Natural killer cell (primary cell): Measurements from ENCODE around the gene MEGF6. TPM values are rescaled to one million over a fixed set of nuclear protein-coding genes. Genes with fewer than 3 reads are reported as not detected.

ENCODE experiments used
- ATAC-seq, 3 donors: fragments of 150-1000 bp in 2 of 3; fragments of 200-7000 bp in 1 of 3; cut with Tn5 transposase; 1 replicate in 1 of 3; 2 replicates in 2 of 3; pipeline ENCODE4 v1.10.0; 2021; ENCODE audit warnings: mild to moderate bottlenecking in 2 of 3, moderate library complexity in 2 of 3
- DNase-seq, 2 donors: peaks; one replicate each; pipeline versions ENCODE4 v3.0.0 to v3.0.0-alpha.2; 2013 to 2021; ENCODE audit warnings: mixed read lengths in 1 of 2
- H3K27ac ChIP-seq: one replicate; pipeline ENCODE4 v1.5.1; 2013; ENCODE audit warnings: mild to moderate bottlenecking, low read length
- H3K27me3 ChIP-seq: one replicate; pipeline ENCODE4 v1.6.1; 2013; ENCODE audit warnings: low read length; ENCODE audit not compliant: control insufficient read depth, insufficient read depth
- H3K36me3 ChIP-seq: one replicate; pipeline ENCODE4 v1.6.1; 2013; ENCODE audit warnings: low read length; ENCODE audit not compliant: control insufficient read depth, insufficient read depth
- H3K4me1 ChIP-seq: one replicate; pipeline ENCODE4 v1.6.1; 2013; ENCODE audit warnings: low read length; ENCODE audit not compliant: control insufficient read depth, insufficient read depth
- H3K4me3 ChIP-seq: one replicate; pipeline ENCODE4 v1.5.1; 2013; ENCODE audit warnings: low read length
- H3K9me3 ChIP-seq: one replicate; pipeline ENCODE4 v1.6.1; 2013; ENCODE audit warnings: low read length; ENCODE audit not compliant: control insufficient read depth, insufficient read depth
- H3K27ac Mint-ChIP-seq, 2 donors: one replicate each; pipeline ENCODE4 v1.8.0; 2022; ENCODE audit warnings: mild to moderate bottlenecking in 2 of 2, mixed read lengths in 2 of 2, moderate library complexity in 1 of 2
- H3K27me3 Mint-ChIP-seq, 2 donors: one replicate each; pipeline ENCODE4 v1.8.0; 2022; ENCODE audit warnings: low read depth in 2 of 2, mixed read lengths in 2 of 2
- H3K36me3 Mint-ChIP-seq: one replicate; pipeline ENCODE4 v1.8.0; 2022; ENCODE audit warnings: mixed read lengths
- H3K4me1 Mint-ChIP-seq, 2 donors: one replicate each; pipeline ENCODE4 v1.8.0; 2022; ENCODE audit warnings: mixed read lengths in 2 of 2
- H3K4me3 Mint-ChIP-seq: one replicate; pipeline ENCODE4 v1.8.0; 2022; ENCODE audit warnings: mild to moderate bottlenecking, moderate library complexity, mixed read lengths
- H3K9me3 Mint-ChIP-seq, 2 donors: one replicate each; pipeline ENCODE4 v1.8.0; 2022; ENCODE audit warnings: mixed read lengths in 2 of 2
- WGBS: methylation state at CpG from one replicate; pipeline ENCODE4 v1.1.7; 2013; ENCODE audit warnings: missing lambda C conversion rate; ENCODE audit not compliant: insufficient coverage; 5-methylcytosine and 5-hydroxymethylcytosine counted together
- intact Hi-C: fragments of 100-400 bp; cut with micrococcal nuclease; formaldehyde crosslinking; loops from one replicate; pipeline ENCODE4 v1.14.2; 2022
- total RNA-seq, 4 donors: library from RNA; stranded (reverse); fragments of 120-200 nt in 1 of 4; gene quantifications; one replicate each; pipeline versions ENCODE4 v1.2.3 to v1.2.4, GENCODE V29; 2013 to 2022
- TF ChIP-seq, protein P1 (sequence below): fragments of 200-600 bp; IDR thresholded peaks from one replicate; pipeline ENCODE4 v1.8.0; 2022; ENCODE audit warnings: antibody characterized with exemption

MEGF6 gene
- total RNA-seq, 3 donors from 2014 or later (not counting 1 experiment from before 2014, with no cell fraction given) = 3.1 to 15.6 (median 5.1) TPM

DNA sequence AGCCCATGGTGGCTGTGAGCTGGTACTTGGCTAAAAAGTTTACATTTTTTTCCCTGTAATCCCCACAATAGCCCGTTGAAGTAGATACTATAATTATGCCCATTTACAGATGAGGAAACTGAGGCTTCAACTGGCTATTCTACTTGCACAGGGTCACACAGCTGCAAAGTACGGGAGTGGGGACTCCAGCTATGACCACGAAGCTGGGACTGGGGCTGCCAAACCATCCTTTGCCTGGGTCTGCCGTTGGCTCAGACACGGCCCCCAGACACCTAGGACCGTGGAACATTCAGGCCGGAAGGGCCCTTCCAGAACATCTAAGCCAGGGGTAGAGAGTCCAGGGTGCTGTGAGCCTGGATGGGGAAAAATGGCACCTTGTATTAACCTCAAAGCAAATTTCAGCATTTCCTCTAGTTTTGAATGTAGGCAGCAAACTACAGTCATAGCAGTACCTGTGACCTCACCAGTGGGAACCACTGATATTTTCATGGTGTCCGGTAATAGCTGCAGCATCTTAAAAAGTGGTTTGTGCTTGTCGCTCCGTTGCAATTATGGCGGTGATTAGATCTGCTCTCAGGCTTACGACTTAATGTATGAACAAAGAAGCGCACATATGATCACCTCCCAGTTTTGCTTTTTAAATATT, 45.3 kb upstream of the MEGF6 start:
- peaks cover 10% of the 10 kb centered on the region for H3K27me3 ChIP-seq
- H3K4me1 ChIP-seq = peaks cover 10% of the 10 kb centered on the region
- TF ChIP-seq, protein P1, sequence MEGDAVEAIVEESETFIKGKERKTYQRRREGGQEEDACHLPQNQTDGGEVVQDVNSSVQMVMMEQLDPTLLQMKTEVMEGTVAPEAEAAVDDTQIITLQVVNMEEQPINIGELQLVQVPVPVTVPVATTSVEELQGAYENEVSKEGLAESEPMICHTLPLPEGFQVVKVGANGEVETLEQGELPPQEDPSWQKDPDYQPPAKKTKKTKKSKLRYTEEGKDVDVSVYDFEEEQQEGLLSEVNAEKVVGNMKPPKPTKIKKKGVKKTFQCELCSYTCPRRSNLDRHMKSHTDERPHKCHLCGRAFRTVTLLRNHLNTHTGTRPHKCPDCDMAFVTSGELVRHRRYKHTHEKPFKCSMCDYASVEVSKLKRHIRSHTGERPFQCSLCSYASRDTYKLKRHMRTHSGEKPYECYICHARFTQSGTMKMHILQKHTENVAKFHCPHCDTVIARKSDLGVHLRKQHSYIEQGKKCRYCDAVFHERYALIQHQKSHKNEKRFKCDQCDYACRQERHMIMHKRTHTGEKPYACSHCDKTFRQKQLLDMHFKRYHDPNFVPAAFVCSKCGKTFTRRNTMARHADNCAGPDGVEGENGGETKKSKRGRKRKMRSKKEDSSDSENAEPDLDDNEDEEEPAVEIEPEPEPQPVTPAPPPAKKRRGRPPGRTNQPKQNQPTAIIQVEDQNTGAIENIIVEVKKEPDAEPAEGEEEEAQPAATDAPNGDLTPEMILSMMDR = no peak
- H3K36me3 Mint-ChIP-seq = no peaks in the 10 kb centered on the region
- no peak overlapping the region for H3K27ac Mint-ChIP-seq
- no peak overlapping the region for H3K4me3 Mint-ChIP-seq
- no peaks in the 10 kb centered on the region for H3K4me1 Mint-ChIP-seq
- H3K27ac ChIP-seq = no peak overlapping the region
- DNase-seq = no peak
- intact Hi-C loops = no loop called here
- 75% methylated on average over 13 of the region's 13 CpGs for WGBS
- no peaks in the 10 kb centered on the region for H3K9me3 Mint-ChIP-seq
- no peak overlapping the region for H3K4me3 ChIP-seq
- H3K36me3 ChIP-seq = no peaks in the 10 kb centered on the region
- ATAC-seq = no peak
- no peaks in the 10 kb centered on the region for H3K9me3 ChIP-seq
- peaks cover 33 to 53% of the 10 kb centered on the region in 2 donors for H3K27me3 Mint-ChIP-seq

DNA sequence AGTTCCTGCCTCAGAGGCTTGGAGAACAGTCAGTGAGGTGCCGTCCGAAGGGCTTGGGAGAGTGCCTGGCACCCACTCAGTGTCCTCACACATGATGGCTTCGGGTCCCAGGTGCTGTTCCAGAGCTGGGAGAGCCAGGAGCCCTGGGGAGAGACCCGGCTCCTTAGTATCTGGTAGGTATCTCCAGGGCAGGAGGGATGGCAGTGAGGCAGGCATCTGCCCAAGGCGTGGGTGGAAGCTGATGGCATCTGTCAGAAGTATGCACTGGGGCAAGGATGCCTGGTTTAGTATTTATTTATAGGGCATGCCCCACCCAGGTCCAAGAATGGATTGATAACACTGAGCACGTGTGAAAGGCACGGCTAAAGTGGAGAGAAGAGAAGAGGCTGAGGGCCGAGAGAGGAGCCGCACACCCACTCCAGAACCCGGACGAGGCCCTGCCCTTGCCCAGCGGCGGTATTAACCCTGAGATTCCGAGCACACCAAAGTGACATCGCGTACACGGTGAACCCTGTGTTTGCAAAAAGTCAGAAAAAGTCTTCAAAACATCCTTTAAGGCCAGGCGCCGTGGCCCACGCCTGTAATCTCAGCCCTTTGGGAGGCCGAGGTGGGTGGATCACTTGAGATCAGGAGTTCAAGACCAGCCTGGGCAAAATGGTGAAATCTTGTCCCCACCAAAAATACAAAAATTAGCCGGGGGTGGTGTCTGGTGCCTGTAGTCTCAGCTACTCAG, 43.4 kb upstream of the MEGF6 start:
- Mint-ChIP-seq H3K27me3 (peaks cover 43 to 65% of the 10 kb centered on the region in 2 donors), H3K9me3 (no peaks in the 10 kb centered on the region), H3K4me1 (peaks cover 5 to 17% of the 10 kb centered on the region in 2 donors), H3K4me3 (no peak overlapping the region), H3K36me3 (no peaks in the 10 kb centered on the region), H3K27ac (no peak overlapping the region)
- 92% methylated on average over 22 of the region's 22 CpGs for WGBS
- H3K9me3 ChIP-seq = no peaks in the 10 kb centered on the region
- no peaks in the 10 kb centered on the region for H3K36me3 ChIP-seq
- ATAC-seq = no peak
- no peak overlapping the region for H3K27ac ChIP-seq
- H3K4me3 ChIP-seq = no peak overlapping the region
- TF ChIP-seq, protein P1 = no peak
- intact Hi-C loops = no loop called here
- no peak for DNase-seq
- H3K27me3 ChIP-seq = peaks cover 26% of the 10 kb centered on the region
- peaks cover 26% of the 10 kb centered on the region for H3K4me1 ChIP-seq

DNA sequence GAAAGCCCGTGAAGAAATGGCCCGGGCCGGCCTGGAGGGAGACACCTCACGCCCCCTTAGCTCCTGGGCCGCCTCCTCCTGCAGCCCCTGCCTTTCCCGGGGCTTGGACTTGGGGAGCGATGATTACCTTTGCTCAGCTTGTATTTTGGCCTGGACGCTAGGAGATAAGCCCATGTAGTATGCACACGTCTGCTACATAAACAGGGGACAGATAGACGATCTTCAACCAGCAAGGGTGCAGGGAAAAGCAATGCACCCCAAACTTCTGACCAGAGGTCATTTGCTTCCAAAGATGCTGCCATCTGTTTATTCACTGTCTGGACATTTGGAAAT, 41.9 kb upstream of the MEGF6 start:
- H3K27me3 ChIP-seq = peaks cover 26% of the 10 kb centered on the region
- no peak overlapping the region for H3K4me3 ChIP-seq
- DNase-seq = no peak
- no peak for ATAC-seq
- peak overlapping the region; percentile 4 for H3K4me3 Mint-ChIP-seq
- no peaks in the 10 kb centered on the region for H3K9me3 Mint-ChIP-seq
- H3K9me3 ChIP-seq = no peaks in the 10 kb centered on the region
- no peaks in the 10 kb centered on the region for H3K36me3 ChIP-seq
- TF ChIP-seq, protein P1 = no peak
- H3K27ac Mint-ChIP-seq = no peak overlapping the region
- no peaks in the 10 kb centered on the region for H3K36me3 Mint-ChIP-seq
- H3K4me1 ChIP-seq = peaks cover 33% of the 10 kb centered on the region
- H3K27me3 Mint-ChIP-seq = peaks cover 38 to 55% of the 10 kb centered on the region in 2 donors
- intact Hi-C loops = no loop called here
- no peak overlapping the region for H3K27ac ChIP-seq
- H3K4me1 Mint-ChIP-seq = peaks cover 16 to 27% of the 10 kb centered on the region in 2 donors
- WGBS = 40% methylated on average over 10 of the region's 10 CpGs
